GM23248 (cell line): ENCODE data around the gene ANXA8L1.
"Not testable (repeated sequence)": the region's sequence is repeated elsewhere in the genome, so short reads cannot be mapped to it uniquely, and the experiment has no call there.

ENCODE experiments used
- EZH2 ChIP-seq: fragments of 200-600 bp; sonication (generic); IDR thresholded peaks from 2 replicates; pipeline ENCODE4 v1.6.1; 2018; ENCODE audit warnings: antibody characterized with exemption, mild to moderate bottlenecking; ENCODE audit not compliant: insufficient read depth, poor library complexity, severe bottlenecking
- EZH2phosphoT487 ChIP-seq: fragments of 200-600 bp; sonication (generic); IDR thresholded peaks from 2 replicates; pipeline ENCODE4 v1.6.1; 2018; ENCODE audit warnings: antibody characterized with exemption, moderate library complexity, mild to moderate bottlenecking, low read depth; ENCODE audit not compliant: insufficient read depth

GRCh38 chr10:46375406-46375805 is at the start of gene ANXA8L1:
- TF ChIP-seq EZH2, EZH2phosphoT487: not testable (repeated sequence)
